SKM-1 treated with dmso at 0.1 percent for 144 hours (cell line): ENCODE results near the gene RGL2.
"Not testable (repeated sequence)": the region's sequence is repeated elsewhere in the genome, so short reads cannot be mapped to it uniquely, and the experiment has no call there.

Experiments used
- DNase-seq: peaks from one replicate; lab custom pipeline; 2025; ENCODE audit not compliant: unreplicated experiment; lab: John Stamatoyannopoulos, UW

RGL2 gene

DNA sequence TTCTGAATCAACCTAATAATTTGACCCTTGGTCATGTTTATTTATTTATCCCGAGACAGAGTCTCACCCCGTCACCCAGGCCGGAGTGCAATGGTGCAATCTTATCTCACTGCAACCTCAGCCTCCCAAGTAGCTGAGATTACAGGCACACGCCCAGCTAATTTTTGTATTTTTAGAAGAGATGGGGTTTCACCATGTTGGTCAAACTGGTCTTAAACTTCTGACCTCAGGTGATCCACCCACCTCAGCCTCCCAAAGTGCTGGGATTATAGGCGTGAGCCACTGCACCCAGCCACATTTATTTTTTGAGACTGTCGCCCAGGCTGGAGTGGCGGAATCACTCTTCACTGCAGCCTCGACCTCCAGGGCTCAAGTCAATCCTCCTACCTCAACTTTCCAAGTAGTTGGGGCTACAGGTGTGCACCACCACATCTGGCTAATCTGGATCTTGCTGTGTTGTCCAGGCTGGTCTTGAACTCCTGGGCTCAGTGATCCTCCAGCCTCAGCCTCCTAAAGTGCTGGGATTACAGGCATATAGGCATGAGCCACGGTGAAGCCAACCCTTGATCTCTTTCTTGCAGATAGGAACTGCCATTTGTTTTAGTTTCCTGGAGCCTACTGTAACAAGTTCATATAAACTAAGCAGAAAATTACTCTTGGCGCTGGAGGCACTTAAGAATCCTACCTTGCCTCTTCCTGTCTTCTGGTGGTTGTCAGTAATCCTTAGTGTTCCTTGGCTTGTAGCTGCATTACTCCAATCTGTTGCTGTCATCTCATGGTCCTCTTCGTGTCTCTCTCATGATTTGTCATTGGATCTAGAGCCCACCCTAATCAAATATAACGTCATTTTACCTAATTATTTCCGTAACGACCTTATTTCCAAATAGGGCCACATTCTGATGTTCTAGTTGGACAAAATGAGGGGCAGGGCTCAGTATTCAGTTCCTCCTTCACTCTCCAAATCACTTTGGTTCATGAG is 24.5 kb downstream of the RGL2 start:
- DNase-seq: no peak

- DNase-seq: no peak
Measured at GRCh38 chr6:33273129-33273923, 25.4 kb downstream of the RGL2 start.

GRCh38 chr6:33272275-33273128 is 26.2 kb downstream of the RGL2 start:
- no peak for DNase-seq

GRCh38 chr6:33271468-33272274 is 27.1 kb downstream of the RGL2 start, which contains the start of the genes RPS18 and VPS52:
Gene RPS18, plus strand, starts transcription at chr6:33272075. Its CDS starts 45 bp downstream, at chr6:33272120.
Gene VPS52, minus strand, starts transcription at chr6:33271876. Its CDS starts 201 bp downstream, at chr6:33271675.
- DNase-seq: peak; percentile 94

DNA sequence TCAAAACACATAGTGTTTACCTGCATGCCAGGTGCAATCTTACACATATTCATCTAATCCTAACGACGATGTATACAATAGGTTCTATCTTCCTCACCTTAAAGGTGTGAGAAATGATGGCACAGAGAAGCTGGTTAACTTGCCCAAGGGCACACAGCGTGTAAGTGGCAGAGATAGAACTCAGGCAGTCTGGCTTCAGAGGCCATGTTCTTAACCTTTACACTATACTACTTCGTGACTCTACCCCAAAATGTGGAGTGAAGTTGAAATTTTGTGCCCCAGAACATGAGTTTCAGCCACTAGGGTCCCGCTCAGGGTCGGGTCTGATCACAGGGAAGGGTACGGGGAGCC is 27.6 kb downstream of the RGL2 start:
- no peak for DNase-seq

DNA sequence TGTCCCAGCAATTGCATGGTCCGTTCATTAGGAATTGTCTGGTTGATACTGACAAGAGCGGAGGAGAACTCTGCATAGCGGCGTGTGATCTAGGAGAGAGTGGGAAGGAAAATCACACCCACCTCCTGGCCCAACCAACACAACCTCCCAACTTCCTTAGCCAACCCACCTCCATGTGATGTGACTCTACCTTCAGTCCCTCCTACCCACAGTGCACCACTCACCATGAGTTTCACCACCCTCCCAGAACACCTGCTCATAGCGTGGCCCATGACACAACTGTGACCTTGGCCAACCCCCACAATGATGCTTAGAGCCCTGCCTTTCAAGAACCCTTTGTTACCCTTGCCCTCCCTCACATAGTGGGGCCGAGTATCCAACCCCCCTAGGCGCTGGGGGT is 34.7 kb downstream of the RGL2 start:
- DNase-seq: no peak

GRCh38 chr6:33262490-33262889 is 36.3 kb downstream of the RGL2 start:
- DNase-seq: not testable (repeated sequence)

- no peak for DNase-seq
Measured at GRCh38 chr6:33259032-33259431, 39.7 kb downstream of the RGL2 start.

- DNase-seq: no peak
Measured at GRCh38 chr6:33254591-33254990, 44.2 kb downstream of the RGL2 start.

DNA sequence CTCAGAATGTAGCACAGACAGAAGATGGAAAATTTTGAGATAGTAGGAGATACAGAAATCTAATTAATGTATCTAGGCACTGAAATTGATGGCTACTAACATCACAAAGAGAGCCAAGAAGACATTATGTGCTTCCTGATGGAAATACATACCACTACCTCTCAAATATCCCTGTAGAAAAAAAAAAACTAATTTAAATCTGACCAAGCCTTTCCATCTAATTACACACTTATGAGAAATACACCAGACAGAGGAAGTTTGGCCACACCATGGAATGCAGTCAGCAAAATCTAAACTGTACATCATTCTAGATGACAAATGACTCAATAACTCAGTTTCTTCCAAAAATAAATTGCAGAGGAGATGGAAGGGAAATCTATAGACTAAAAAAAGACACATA is 46.0 kb downstream of the RGL2 start:
- no peak for DNase-seq

GRCh38 chr6:33251395-33252012 is 47.2 kb downstream of the RGL2 start:
- DNase-seq: no peak

DNA sequence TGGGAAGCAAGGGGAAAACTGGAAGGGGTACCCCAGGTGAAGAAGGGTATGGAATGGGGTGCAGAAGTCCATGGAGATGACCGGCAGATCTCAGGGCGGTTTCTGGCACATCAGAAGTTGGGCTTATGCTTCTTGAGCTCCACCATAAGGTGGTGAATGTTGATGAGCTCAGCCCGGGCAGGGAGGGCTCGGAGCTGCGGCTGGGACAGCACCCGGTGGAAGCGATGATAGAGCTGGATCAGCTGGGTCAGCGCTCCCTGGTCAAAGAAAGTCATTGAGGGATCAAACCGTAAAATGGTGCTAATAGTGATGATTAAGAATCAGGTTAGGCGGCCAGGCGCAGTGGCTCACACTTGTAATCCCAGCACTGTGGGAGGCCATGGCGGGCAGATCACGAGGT is 48.0 kb downstream of the RGL2 start:
- DNase-seq: no peak

GRCh38 chr6:33249732-33250630 is 48.8 kb downstream of the RGL2 start:
- DNase-seq: no peak

DNA sequence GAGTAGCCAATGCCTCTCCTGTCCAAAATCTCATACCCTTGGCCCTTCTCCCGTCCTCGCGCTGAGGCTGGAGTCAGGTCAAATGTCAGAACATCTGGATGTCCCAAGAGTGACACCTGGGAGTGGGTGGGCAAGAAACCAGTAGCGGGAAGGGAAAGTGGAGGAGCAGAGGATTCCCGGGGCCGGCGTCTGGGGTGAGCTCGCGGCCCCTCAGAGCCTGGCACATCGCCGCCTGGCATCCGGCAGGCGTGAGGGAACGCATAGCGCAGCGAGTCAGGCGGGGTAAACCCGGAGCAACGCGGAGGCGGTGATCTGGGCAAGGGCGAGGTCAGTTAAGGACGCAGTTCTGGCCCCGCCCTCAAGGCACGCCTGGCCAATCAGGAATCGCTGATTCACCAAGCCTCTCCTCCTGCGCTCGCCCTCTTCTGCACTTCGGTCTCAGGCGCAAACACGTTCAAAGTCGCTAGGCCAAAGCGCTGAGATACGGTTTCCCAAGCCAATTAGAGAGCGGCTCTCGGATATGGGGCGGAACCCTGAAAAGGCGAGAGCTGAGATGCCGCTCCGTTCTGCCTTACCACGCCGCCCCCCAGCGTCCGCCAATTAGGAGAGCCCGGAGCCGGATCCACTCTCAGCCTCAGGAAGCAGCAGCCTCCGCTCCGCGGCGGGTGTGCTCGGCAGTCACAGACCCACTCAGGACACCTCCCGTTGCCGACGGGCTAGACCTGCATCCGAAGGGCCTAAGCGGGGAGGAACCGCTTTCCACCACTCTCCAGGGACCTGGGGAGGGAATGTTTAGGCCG is 49.6 kb downstream of the RGL2 start:
- DNase-seq: peak; percentile 99

- DNase-seq: no peak
Measured at GRCh38 chr6:33248643-33248931, 50.2 kb downstream of the RGL2 start.

DNA sequence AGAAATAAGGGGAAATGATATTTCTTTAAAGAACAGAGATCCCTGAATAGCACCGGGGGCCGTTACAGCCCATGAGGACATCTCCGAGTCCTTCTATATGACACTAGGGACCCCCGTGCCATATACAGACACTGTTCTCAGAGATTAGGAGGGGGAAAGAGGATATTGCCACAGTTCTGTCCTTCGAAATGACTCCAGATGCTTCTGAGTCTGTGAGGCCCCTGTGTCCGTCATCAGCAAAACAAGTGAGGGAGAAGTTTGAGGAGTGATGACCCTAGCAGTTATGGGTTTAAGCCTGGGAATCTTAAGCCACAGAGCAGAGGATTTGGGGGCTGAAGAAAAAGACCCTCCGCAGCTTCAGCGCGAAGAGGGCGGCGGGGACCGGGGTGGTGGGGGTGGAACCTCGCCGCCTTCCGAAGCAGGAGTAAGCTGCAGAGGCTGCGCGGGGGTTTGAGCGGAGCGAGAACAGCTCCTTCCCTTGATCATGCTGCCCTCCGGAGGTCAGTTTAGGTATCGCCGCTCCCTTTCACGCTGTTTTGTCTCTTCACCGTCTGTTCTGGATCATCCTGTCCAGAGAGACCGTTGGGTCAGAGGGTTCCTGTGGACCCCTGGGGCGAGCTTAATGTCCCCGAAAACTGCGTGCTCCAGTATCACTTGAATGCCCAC is 50.6 kb downstream of the RGL2 start:
- peak; percentile 86 for DNase-seq

DNA sequence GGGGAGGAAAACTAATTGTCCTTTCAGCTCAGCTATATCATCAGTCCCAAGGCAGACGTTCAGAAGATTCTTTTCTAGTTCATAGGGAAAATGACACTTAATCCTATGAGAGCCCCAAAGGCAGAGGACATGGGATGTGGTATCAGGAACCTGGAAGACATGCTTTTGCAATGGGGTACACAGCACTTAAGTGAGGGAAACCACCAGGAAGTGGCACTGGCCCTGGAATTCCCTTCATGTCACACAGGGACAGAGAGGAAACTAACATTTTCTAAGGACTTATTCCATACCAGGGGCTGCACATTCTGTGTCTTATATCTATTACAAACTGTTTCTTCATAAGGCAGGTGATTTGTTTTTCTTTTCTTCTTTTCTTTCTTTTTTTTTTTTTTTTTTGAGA is 55.3 kb downstream of the RGL2 start:
- DNase-seq: no peak

DNA sequence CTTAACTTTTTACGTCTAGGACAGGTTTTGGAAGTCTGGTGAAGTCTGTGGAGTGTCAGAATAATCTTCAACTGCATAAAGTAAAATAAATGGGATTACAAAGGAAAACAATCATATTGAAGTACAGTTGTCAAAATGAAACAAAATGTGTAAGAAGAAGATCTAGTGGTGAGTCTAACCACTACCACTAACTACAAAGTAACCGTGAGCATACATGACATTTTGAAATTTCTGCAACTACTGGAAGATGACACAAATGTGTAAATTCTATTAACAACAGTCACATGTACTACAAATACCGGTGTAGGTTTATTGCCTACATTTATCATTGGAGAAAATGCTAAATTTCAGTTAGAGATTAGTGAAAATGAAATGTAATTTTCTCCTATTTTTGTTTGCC is 56.8 kb downstream of the RGL2 start:
- no peak for DNase-seq
